ENCODE measurements around the gene NTM.
"Not testable (repeated sequence)": the region's sequence is repeated elsewhere in the genome, so short reads cannot be mapped to it uniquely, and the experiment has no call there.

The NTM gene

GRCh38 chr11:131331010-131331409 lies 39.4 kb upstream of the NTM start:
- Histone ChIP-seq H3K9me3 (ENCODE audit: severe bottlenecking) (no peaks in the 10 kb centered on the region), H3K27ac (peak overlapping the region; percentile 59), H3K27me3 (ENCODE audit: insufficient read depth, low read depth, severe bottlenecking) (no peaks in the 10 kb centered on the region), H3K4me3 (ENCODE audit: low read depth, low read length) (no peak overlapping the region), H3K36me3 (no peaks in the 10 kb centered on the region)
- no peak for TF ChIP-seq CTCF (IDR thresholded peaks at IDR 0.05; ENCODE audit: low read depth, low read length)
- no peak for DNase-seq

- no peaks in the 10 kb centered on the region for H3K27me3 ChIP-seq (ENCODE audit: insufficient read depth, low read depth, severe bottlenecking)
- no peak overlapping the region; the same call in 1 of the 2 replicates for H3K4me3 ChIP-seq (ENCODE audit: low read depth, low read length)
- no peaks in the 10 kb centered on the region for H3K9me3 ChIP-seq (ENCODE audit: severe bottlenecking)
- H3K36me3 ChIP-seq, result no peaks in the 10 kb centered on the region
- H3K27ac ChIP-seq, result peak overlapping the region; percentile 59
- TF ChIP-seq CTCF (IDR thresholded peaks at IDR 0.05; ENCODE audit: low read depth, low read length), result no peak
- peak; percentile 61 for DNase-seq
These were observed 38.9 kb upstream of the NTM start for GRCh38 chr11:131331546-131331945.

GRCh38 chr11:131334601-131335000 lies 35.8 kb upstream of the NTM start:
- TF ChIP-seq CTCF (IDR thresholded peaks at IDR 0.05; ENCODE audit: low read depth, low read length), result no peak
- H3K36me3 ChIP-seq, result no peaks in the 10 kb centered on the region
- H3K9me3 ChIP-seq (ENCODE audit: severe bottlenecking), result no peaks in the 10 kb centered on the region
- H3K27me3 ChIP-seq (ENCODE audit: insufficient read depth, low read depth, severe bottlenecking), result no peaks in the 10 kb centered on the region
- H3K4me3 ChIP-seq (ENCODE audit: low read depth, low read length), result no peak overlapping the region
- DNase-seq, result no peak
- H3K27ac ChIP-seq, result no peak overlapping the region

- not testable (repeated sequence) for H3K36me3 ChIP-seq; H3K9me3 ChIP-seq (ENCODE audit: severe bottlenecking); H3K27ac ChIP-seq; DNase-seq; H3K4me3 ChIP-seq (ENCODE audit: low read depth, low read length); H3K27me3 ChIP-seq (ENCODE audit: insufficient read depth, low read depth, severe bottlenecking)
These were observed 28.5 kb upstream of the NTM start for GRCh38 chr11:131341900-131342299.

GRCh38 chr11:131342442-131342841 lies 28.0 kb upstream of the NTM start:
- not testable (repeated sequence) for H3K27ac ChIP-seq; H3K9me3 ChIP-seq (ENCODE audit: severe bottlenecking); DNase-seq; H3K36me3 ChIP-seq; H3K27me3 ChIP-seq (ENCODE audit: insufficient read depth, low read depth, severe bottlenecking); H3K4me3 ChIP-seq (ENCODE audit: low read depth, low read length)

- Histone ChIP-seq H3K27me3 (ENCODE audit: insufficient read depth, low read depth, severe bottlenecking) (no peaks in the 10 kb centered on the region), H3K4me3 (ENCODE audit: low read depth, low read length) (no peak overlapping the region), H3K27ac (no peak overlapping the region), H3K9me3 (ENCODE audit: severe bottlenecking) (no peaks in the 10 kb centered on the region), H3K36me3 (no peaks in the 10 kb centered on the region)
- DNase-seq, result no peak
- TF ChIP-seq CTCF (IDR thresholded peaks at IDR 0.05; ENCODE audit: low read depth, low read length), result no peak
These were observed 25.0 kb upstream of the NTM start for GRCh38 chr11:131345406-131345805.

- Histone ChIP-seq H3K27ac (no peak overlapping the region), H3K27me3 (ENCODE audit: insufficient read depth, low read depth, severe bottlenecking) (no peaks in the 10 kb centered on the region), H3K9me3 (ENCODE audit: severe bottlenecking) (no peaks in the 10 kb centered on the region), H3K36me3 (no peaks in the 10 kb centered on the region), H3K4me3 (ENCODE audit: low read depth, low read length) (no peak overlapping the region)
- no peak for DNase-seq
- TF ChIP-seq CTCF (IDR thresholded peaks at IDR 0.05; ENCODE audit: low read depth, low read length), result peak; percentile 41
These were observed 20.9 kb upstream of the NTM start for GRCh38 chr11:131349368-131350086.

Data from WERI-Rb-1 (cell line).